ENCODE data around the gene ANKRD55.
"Not testable (repeated sequence)": the region's sequence is repeated elsewhere in the genome, so short reads cannot be mapped to it uniquely, and the experiment has no call there.

Gene ANKRD55

GRCh38 chr5:56090793-56091460 lies 142.2 kb downstream of the ANKRD55 start:
- Histone ChIP-seq H3K36me3 (no peaks in the 10 kb centered on the region), H3K27ac (no peak overlapping the region), H3K9me3 (ENCODE audit: severe bottlenecking) (no peaks in the 10 kb centered on the region), H3K27me3 (ENCODE audit: insufficient read depth, low read depth, severe bottlenecking) (no peaks in the 10 kb centered on the region), H3K4me3 (ENCODE audit: low read depth, low read length) (no peak overlapping the region)
- DNase-seq = no peak
- TF ChIP-seq CTCF (IDR thresholded peaks at IDR 0.05; ENCODE audit: low read depth, low read length) = no peak

DNA sequence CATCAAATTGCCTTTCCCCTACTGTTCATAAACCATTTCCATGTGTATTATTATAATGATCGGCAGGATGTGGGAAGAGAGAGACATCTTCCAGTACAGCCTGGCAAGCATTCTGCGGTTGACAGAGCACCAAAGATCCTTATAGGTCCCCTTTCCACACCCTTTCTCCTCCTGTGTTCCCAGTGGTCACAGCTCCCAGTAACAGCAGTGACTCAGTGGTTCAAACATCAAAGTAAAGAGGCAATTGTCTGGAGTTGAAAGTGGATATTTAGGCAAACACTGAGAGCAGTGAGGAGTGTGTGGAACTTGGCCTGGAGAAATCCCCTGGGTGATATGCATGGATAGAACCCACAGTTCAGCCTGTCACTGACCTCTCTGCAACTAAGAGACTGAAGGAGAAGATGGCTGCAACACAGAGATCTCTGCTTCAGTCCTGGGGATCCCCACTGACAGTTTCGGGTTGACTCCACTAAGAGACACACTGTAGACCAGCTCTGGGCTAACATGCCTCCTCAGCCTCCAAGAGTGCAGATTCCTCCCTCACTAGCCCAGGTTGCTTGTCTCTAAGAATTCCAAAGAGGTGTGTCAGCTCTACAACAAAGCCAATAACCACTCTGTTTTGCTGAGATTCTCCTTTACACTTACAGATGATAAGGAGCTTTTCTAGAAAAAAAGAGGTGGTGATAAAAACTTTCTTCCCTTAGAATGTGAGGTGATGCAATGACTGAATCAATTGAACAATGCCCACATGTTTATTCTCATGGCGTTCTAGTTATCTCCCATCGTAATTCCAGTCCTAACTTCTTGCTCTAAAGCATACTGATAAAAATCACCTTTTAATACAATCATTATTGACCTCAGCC lies 143.9 kb downstream of the ANKRD55 start:
- Histone ChIP-seq H3K9me3 (ENCODE audit: severe bottlenecking) (no peaks in the 10 kb centered on the region), H3K27ac (no peak overlapping the region), H3K36me3 (no peaks in the 10 kb centered on the region), H3K27me3 (ENCODE audit: insufficient read depth, low read depth, severe bottlenecking) (no peaks in the 10 kb centered on the region), H3K4me3 (ENCODE audit: low read depth, low read length) (no peak overlapping the region)
- DNase-seq = no peak
- no peak for TF ChIP-seq CTCF (IDR thresholded peaks at IDR 0.05; ENCODE audit: low read depth, low read length)

DNA sequence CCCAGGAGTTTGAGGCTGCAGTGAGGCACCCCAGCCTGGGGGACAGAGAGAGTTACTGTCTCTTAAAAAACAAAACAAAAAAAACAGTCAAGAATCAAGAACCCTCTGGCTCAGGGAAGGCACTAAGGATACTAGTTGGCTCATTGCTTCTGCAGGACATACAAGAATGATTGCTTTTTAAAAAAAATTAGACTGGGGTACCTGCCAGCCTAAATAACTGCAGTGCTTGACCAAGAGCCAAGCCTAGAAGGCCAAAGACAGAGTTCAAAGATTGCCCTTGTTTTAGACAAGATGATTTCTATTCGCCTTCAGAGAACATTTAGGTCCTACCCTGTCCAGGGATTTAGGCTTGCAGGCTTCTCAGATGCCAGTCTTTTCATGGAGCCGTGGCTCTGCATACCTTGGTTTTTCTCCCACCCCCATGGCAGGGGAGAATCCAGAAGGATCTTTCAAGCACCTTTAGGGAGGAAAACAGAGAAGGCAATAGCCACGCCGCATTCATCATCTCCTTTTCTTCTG lies 144.6 kb downstream of the ANKRD55 start:
- H3K27me3 ChIP-seq (ENCODE audit: insufficient read depth, low read depth, severe bottlenecking) = no peaks in the 10 kb centered on the region
- no peak overlapping the region for H3K4me3 ChIP-seq (ENCODE audit: low read depth, low read length)
- H3K27ac ChIP-seq = no peak overlapping the region
- no peaks in the 10 kb centered on the region for H3K36me3 ChIP-seq
- H3K9me3 ChIP-seq (ENCODE audit: severe bottlenecking) = no peaks in the 10 kb centered on the region
- TF ChIP-seq CTCF (IDR thresholded peaks at IDR 0.05; ENCODE audit: low read depth, low read length) = no peak
- no peak for DNase-seq

- Histone ChIP-seq H3K27ac (no peak overlapping the region), H3K4me3 (ENCODE audit: low read depth, low read length) (no peak overlapping the region), H3K36me3 (no peaks in the 10 kb centered on the region), H3K27me3 (ENCODE audit: insufficient read depth, low read depth, severe bottlenecking) (no peaks in the 10 kb centered on the region), H3K9me3 (ENCODE audit: severe bottlenecking) (no peaks in the 10 kb centered on the region)
- no peak for TF ChIP-seq CTCF (IDR thresholded peaks at IDR 0.05; ENCODE audit: low read depth, low read length)
- DNase-seq = no peak
These were observed 147.9 kb downstream of the ANKRD55 start for GRCh38 chr5:56085193-56085592.

GRCh38 chr5:56083286-56083854 lies 149.8 kb downstream of the ANKRD55 start:
- H3K9me3 ChIP-seq (ENCODE audit: severe bottlenecking) = no peaks in the 10 kb centered on the region
- H3K4me3 ChIP-seq (ENCODE audit: low read depth, low read length) = no peak overlapping the region
- H3K27me3 ChIP-seq (ENCODE audit: insufficient read depth, low read depth, severe bottlenecking) = no peaks in the 10 kb centered on the region
- DNase-seq = no peak
- no peaks in the 10 kb centered on the region for H3K36me3 ChIP-seq
- H3K27ac ChIP-seq = no peak overlapping the region
- no peak for TF ChIP-seq CTCF (IDR thresholded peaks at IDR 0.05; ENCODE audit: low read depth, low read length)

- not testable (repeated sequence) for H3K36me3 ChIP-seq; H3K27me3 ChIP-seq (ENCODE audit: insufficient read depth, low read depth, severe bottlenecking); DNase-seq; H3K9me3 ChIP-seq (ENCODE audit: severe bottlenecking); H3K27ac ChIP-seq; H3K4me3 ChIP-seq (ENCODE audit: low read depth, low read length)
These were observed 152.0 kb downstream of the ANKRD55 start for GRCh38 chr5:56081053-56081642.

Data from WERI-Rb-1 (cell line).